GM18951 (cell line): ENCODE results near the gene SEMA3A.

Source experiments
- POLR2A ChIP-seq: IDR thresholded peaks from 4 replicates; pipeline ENCODE4 v1.6.1; 2011; ENCODE audit warnings: mild to moderate bottlenecking; ENCODE audit not compliant: insufficient read length, insufficient read depth; ENCODE audit errors: extremely low read depth
- in situ Hi-C: fragments of 300-500 bp; cut with MboI; formaldehyde crosslinking; loops from one replicate; pipeline ENCODE4 v1.12.0; 2022; ENCODE audit warnings: low sequenced_read_pairs, mixed read lengths, inconsistent platforms; ENCODE audit not compliant: unreplicated experiment

SEMA3A gene

DNA sequence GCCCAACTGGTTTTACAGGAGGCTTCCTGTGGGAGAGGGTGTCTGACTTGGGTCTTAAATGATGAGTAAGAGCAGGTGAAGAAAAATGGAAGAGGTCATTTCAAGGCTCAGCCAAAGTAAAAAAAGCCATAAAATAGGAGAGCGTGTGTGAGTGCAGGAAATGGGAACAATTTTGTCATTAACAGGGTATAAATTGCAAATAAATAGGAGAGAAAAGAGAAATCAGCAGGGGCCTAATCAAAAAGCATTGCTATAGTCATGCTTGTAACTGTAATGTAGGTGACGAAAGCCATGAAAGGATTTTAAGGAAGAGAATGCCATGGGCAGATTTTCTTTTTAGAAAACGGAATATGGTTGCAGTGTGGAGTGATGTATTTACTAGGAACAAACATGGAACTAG lies 15.7 kb upstream of the SEMA3A start:
- in situ Hi-C loops = no loop called here

GRCh38 chr7:84209006-84209405 lies 14.4 kb upstream of the SEMA3A start:
- in situ Hi-C loops = no loop called here
- TF ChIP-seq POLR2A = no peak

More for the DNA sequence above, 15.7 kb upstream of the SEMA3A start:
- no peak for TF ChIP-seq POLR2A

DNA sequence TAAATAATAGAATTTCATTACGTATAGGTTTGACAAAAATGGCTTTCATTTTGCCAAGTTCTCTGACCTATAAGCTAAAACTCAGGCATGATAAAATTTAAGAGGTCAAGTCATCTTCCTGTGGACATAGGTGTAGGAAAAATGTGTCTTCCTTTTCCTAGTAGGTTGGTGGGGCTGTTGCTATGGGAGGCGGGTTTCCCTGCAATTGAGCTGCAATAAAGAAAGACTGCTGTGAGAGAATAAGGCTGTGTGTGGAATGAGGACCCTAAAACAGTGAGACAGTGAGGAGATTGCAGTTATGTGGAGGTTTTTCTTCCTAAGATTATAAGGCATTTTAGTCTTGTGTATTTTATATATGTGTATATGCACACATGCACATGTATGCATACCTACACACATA lies 13.0 kb upstream of the SEMA3A start:
- in situ Hi-C loops = no loop called here
- no peak for TF ChIP-seq POLR2A

- TF ChIP-seq POLR2A = no peak
- in situ Hi-C loops = no loop called here
These were observed 12.4 kb upstream of the SEMA3A start for GRCh38 chr7:84207025-84207424.

DNA sequence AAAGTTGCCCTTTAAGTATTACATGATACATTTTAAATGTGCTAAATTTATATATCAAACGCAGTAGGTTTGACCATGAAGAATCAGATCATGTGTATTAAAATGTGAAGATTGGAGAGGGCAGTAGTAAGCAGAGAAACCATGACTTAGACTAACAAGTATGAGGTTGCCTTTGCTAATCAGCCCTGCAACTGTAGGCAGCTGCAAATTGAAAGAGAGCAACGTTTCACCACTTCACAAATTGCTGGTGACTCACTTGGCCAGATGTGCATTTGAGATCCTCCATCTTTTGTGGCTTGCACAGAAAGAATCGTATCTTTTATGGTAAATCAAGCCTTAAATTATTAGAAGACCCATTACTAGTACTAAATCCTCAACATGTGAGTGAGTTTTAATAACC lies 10.1 kb upstream of the SEMA3A start:
- no peak for TF ChIP-seq POLR2A
- in situ Hi-C loops = no loop called here

- TF ChIP-seq POLR2A = no peak
- in situ Hi-C loops = no loop called here
These were observed 8.3 kb upstream of the SEMA3A start for GRCh38 chr7:84202855-84203254.

GRCh38 chr7:84200859-84201258 lies 6.3 kb upstream of the SEMA3A start:
- in situ Hi-C loops = no loop called here
- TF ChIP-seq POLR2A = no peak

GRCh38 chr7:84199216-84199615 lies 4.6 kb upstream of the SEMA3A start:
- in situ Hi-C loops = no loop called here
- TF ChIP-seq POLR2A = no peak

DNA sequence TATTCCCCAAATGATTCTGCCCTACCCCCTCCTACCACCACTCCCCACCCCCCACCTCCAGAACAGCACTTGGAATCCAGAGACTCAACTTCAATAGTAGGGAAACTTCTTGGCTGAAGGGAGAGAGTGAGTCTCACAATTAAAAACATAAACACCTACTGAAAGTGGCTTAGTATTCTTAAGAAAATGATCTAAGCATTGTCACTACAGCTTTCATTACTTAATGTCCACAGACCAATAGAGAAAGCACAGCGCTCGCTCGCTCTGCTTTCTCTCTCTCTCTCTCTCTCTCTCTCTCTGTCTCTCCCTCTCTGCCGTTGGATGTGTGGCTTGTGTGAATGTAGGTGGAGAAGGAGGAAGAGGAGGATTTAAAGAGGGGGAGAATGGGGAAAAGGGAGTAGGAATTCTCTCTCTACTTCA lies 1.5 kb upstream of the SEMA3A start:
- in situ Hi-C loops = no loop called here
- TF ChIP-seq POLR2A = no peak

DNA sequence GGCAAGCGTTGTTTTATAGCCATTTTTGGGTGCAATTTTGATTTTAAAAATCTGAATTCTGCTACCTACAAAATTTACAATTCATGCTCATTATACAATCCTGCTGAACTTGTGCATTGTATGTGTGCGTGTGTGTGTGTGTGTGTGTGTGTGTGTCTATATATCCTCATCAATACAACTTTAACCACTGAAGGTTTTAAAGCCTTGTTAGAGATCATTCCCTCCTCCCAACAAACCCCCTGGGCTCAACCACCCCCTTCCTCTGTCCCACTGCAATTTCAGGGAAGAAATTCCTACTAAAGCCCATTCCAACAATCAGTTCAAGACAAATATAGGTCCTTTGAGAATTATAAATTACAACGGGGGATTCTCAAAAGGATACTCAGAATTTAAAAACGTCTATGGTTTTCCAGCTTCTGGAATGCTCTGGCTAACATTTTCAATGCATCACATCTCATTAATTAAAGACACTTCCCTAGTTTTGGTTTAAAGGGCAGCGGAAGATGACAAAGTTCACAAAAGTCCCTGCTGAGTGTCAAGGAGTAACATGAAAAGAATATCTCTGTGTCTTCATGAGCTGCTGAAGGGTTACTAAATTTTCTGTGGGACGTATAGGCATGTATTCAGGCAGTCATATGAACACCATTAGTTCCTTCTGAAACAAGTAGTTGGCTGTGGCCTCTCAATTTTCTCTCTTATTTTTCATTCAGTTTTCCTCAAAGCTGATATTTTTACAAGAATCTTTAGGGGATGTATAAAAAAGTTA lies 889 bp upstream of the SEMA3A start:
- in situ Hi-C loops = no loop called here

DNA sequence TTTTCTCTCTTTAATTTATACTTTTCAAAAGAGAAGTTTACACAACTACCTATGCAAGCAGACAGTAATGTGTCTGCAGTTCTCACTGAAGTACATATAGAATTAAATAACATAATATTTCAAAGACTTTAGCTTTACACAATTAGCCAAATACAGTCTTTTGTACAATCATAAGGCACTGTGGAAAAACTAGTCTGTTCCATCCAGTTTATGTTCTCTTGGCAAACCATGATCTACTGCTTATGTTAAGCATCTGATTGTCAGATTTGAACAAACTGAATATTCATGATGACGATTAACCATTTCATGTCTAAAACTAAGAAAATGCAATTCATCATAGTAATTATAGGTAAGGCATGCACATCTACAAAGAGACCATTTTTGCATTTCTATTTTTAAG lies 842 bp downstream of the SEMA3A start:
- TF ChIP-seq POLR2A = no peak
- in situ Hi-C loops = no loop called here

More for the DNA sequence above, 889 bp upstream of the SEMA3A start:
- no peak for TF ChIP-seq POLR2A

DNA sequence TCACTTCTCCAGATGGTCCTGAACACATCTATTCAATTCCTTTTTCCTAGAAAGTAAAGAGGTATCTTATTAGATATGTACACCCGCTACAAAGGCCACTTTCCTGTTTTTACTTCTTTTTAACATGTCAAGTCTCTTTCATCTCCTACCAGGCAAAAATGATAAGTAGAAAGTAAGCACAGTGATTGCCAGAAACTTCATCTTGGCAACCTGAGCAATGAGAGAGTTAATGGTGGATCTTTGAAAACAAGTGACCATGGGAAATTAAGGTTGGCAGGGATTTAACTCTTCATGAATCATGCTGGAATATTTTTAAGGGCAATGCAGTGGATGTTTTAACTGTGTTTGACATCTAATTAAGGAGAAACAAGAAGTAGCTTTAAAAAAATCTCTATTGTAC lies 2.7 kb downstream of the SEMA3A start:
- in situ Hi-C loops = no loop called here
- TF ChIP-seq POLR2A = no peak

DNA sequence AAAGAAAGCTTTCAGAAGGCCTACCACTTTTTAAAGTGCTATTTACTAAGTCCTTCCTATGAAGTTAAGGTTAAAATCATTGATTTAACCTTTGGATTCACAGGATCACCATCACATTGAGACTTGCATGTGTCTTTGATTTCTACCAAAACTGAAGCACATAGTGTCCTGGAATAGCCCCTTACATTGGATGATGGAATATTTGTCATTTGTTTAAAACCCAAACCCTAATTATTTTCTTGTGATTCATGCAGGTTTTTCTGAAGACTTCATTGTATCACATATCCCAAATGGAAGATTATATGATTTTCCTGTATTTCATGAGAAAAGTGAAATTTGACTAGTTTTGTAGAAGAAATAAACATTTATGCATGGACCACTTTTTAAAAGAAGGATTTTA lies 3.3 kb downstream of the SEMA3A start:
- in situ Hi-C loops = no loop called here
- no peak for TF ChIP-seq POLR2A

GRCh38 chr7:84190016-84190705 lies 4.4 kb downstream of the SEMA3A start:
- in situ Hi-C loops = no loop called here
- TF ChIP-seq POLR2A = no peak
